Measurements from ENCODE around the gene STK35. TPM values are rescaled to one million over a fixed set of nuclear protein-coding genes. Genes with fewer than 3 reads are reported as not detected.

STK35 gene
- total and polyA plus RNA-seq, 2 of the 13 experiments (the other 11 are each of a cell fraction or from before 2014, with no cell fraction given), result 27.4 to 29.8 TPM

GRCh38 chr20:2156224-2156623 lies 54.6 kb downstream of the STK35 start:
- Histone ChIP-seq H3K79me2 (ENCODE audit: insufficient read depth, low read length) (no peaks in the 10 kb centered on the region), H3K27ac (ENCODE audit: extremely low read length, insufficient read depth, low read length) (no peak overlapping the region), H4K20me1 (ENCODE audit: insufficient read depth, low read length) (no peaks in the 10 kb centered on the region), H3K27me3 (ENCODE audit: control insufficient read depth in 1 of 2, insufficient read depth in 2 of 2, low read length in 2 of 2) (no peaks in the 10 kb centered on the region), H3K4me2 (ENCODE audit: low read depth, low read length) (no peak overlapping the region), H3K36me3 (replicated peaks in 1 of 2; ENCODE audit: control insufficient read depth in 1 of 2, insufficient read depth in 2 of 2, low read length in 2 of 2) (no peaks in the 10 kb centered on the region), H3K4me1 (ENCODE audit: insufficient read depth, low read length) (peaks cover 18% of the 10 kb centered on the region), H3K4me3 (replicated peaks in 1 of 3; ENCODE audit: insufficient read depth in 1 of 3, low read depth in 2 of 3, low read length in 3 of 3) (no peak overlapping the region), H3K9me3 (ENCODE audit: low read length) (no peaks in the 10 kb centered on the region), H2AFZ (ENCODE audit: low read length) (no peak overlapping the region), H3K9ac (ENCODE audit: insufficient read depth, low read depth, low read length) (no peak overlapping the region)
- CTCF ChIA-PET (ENCODE audit: low intra/inter-chr PET ratio, low total read pairs), result no interaction called here
- FAIRE-seq (no peak), DNase-seq (ENCODE audit: low spot score) (no peak), ATAC-seq (no peak)
- 86% methylated on average over 4 of the region's 4 CpGs for WGBS (ENCODE audit: low lambda C conversion rate)
- in situ Hi-C loops (cut with HindIII; ENCODE audit: extremely low pct_ligation_motif_present, low pct_unique_long_range_greater_than_20kb), result no loop called here
- TF ChIP-seq ZNF784 (CRISPR knock-in tag; IDR thresholded peaks at IDR 0.05; ENCODE audit: borderline replicate concordance) (no peak), ATF7 (IDR thresholded peaks at IDR 0.05) (peak; percentile 97), ATF7 (CRISPR knock-in tag; IDR thresholded peaks at IDR 0.05) (no peak), YY1 (IDR thresholded peaks at IDR 0.05; ENCODE audit: insufficient read depth, insufficient replicate concordance, low read depth, low read length) (no peak), MAFK (conservative IDR thresholded peaks at IDR 0.05 in 1 of 2, IDR thresholded peaks at IDR 0.05 in 1 of 2; ENCODE audit: low read length in 2 of 2) (no peak), ZNF850 (CRISPR knock-in tag; conservative IDR thresholded peaks at IDR 0.05) (no peak), KLF16 (CRISPR knock-in tag; IDR thresholded peaks at IDR 0.05) (no peak)
- intact Hi-C loops (cut with micrococcal nuclease; ENCODE audit: unreplicated experiment), result no loop called here
- POLR2A ChIA-PET, result no interaction called here
- BruUV-seq (replicated peaks), result no TSS peak

All from HepG2 (cell line).